Stimulated activated CD8-positive, alpha-beta memory T cell treated with anti-CD3 and anti-CD28 coated beads, Interleukin-12 subunit alpha, Interleukin-12 subunit beta, amount 100 ng/mL, for 4 hours (primary cell): Measurements from ENCODE around the gene RNF4.
A peak's percentile ranks its signal among the peaks of the same experiment; 100 is the strongest.
"Not testable (repeated sequence)": the region's sequence is repeated elsewhere in the genome, so short reads cannot be mapped to it uniquely, and the experiment has no call there.

Experiments used
- DNase-seq: peaks from one replicate; pipeline ENCODE4 v3.0.0-alpha.2; 2020; ENCODE audit warnings: low read depth

RNF4 gene, protein sequence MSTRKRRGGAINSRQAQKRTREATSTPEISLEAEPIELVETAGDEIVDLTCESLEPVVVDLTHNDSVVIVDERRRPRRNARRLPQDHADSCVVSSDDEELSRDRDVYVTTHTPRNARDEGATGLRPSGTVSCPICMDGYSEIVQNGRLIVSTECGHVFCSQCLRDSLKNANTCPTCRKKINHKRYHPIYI

DNA sequence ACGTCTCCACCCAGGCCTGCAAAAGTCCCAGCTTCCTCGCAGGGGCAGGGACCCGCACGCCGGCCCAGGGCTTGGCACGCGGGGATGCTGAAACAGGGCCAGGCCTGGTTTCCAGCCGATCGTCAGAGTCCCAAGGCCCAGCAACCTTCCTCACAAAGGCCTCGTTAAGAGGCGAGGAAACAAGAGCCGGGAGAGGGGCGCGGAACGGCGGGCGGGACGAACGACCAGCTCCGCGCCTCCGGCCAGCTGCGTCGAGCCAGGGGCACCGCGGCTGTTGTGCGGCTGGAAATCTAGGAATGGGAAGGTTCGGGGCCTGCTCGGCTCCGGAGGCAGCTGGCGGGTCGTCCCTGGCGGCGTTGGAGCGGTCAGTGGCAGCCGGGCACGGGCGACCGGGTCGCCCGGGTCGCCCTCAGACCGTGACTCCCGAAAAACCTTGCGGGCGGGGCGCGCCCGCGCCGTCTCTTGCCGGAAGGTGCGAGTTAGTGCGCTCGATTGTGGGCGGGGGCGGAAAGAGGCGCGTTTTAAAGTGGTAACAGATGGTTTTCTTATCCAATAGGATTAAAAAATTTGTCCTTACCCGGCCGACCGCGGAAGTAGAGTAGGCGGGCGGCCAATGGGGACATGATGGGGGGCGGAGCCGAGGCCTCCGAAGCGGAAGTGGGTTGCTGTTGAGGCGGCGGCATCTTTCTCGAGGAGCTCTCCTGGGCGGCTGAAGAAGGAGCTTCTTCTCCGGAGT, at the start of gene RNF4:
TSS of gene RNF4 (plus strand) at position 651 of the 736 bp plus-strand sequence. CDS start 21,388 bp downstream, outside the sequence.
- peak; percentile 88 for DNase-seq

DNA sequence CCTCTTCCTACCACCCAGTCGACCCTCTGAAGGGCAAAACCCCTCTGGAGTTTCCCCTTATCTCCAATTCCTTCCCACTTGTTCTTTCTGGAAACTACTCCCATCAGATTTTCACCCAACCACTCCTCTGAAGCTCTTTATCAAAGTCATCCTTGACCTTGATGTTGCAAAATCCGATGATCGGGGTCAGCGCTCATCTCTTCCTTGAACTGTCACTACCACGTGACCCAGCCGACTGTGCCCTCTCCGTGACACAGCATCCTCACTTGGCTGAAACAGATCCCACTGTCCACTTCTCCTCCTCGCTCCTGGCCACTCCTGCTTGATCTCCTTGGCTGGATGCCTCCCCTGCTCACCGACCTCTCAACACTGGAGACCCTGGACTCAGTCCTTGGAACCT, 49.1 kb upstream of the RNF4 start:
- DNase-seq = no peak

DNA sequence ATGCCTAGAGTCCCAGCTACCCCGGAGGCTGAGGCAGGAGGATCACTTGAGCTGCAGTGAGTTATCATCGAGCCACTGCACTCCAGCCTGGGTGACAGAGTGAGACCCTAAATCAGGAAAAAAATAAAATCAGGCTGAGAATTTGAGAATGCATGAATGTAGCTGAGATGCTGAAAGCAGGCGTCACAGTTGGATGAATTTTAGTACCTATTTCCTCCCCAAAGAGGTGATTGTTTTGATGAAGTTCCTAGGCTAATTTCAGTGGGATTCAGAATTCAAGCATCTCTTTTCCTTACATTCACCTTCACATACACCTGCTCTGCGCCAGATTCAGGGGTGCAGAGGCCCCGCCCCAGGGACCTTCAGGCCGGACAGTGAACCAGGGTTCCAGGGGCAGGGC, 47.0 kb upstream of the RNF4 start:
- no peak for DNase-seq

DNA sequence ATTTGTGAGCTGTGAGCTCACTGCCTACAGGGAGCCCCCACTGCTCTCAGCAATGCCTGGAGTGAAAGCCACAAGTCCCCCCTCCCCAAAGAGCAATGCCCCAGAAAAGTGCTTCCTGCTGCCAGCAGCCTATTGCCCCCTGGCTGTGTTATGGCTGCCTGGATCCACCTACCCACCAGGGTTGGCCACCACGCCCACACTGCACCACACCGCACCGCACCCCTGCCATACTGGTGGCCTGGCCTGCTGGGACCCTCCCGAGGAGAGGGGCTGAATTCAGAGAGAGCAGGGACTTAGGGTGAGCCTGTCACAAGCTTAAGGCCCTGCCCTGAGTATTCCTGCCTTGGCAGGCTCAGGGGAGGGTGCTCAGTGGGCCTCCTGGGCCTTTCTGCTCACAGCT, 45.8 kb upstream of the RNF4 start:
- DNase-seq = no peak

DNA sequence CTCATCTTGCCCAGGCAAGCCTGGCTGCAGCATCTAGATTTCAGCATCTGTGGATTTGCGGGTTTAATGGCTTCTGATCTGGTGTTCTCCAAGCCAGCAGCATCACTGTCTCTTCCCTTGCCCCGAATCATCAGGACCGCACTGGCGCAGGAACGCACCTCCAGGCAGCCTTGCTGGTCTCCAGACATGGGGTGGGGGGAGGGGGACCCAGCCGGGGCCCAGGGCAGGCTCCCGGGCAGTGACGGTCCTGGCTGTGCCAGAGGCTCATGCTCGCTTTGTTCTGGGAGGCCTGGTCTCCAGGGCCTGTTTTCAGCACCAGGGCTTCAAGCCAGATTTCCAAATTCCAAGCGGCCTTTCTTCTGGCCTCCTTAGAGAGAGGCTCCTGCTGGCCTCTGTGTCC, 45.2 kb upstream of the RNF4 start:
- no peak for DNase-seq

DNA sequence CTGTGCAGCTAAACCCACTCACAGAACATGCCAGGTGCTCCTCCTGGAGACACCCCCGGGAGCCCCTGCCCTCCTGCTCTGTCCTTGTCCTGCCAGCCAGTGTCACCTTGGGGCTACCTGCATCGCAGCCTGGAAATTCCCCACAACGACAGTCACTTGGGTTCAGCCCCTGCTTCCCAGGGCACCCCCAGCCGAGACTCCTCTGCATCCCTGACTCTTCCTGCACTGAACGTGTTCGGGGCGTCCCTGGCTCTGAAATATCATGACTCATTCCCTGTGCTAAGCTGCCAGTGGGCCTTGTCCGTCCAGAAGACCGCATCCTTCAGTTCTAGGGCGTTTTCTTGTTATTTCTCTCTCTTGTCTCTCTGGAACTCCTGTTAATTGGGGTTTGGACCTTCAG, 44.3 kb upstream of the RNF4 start:
- no peak for DNase-seq

DNA sequence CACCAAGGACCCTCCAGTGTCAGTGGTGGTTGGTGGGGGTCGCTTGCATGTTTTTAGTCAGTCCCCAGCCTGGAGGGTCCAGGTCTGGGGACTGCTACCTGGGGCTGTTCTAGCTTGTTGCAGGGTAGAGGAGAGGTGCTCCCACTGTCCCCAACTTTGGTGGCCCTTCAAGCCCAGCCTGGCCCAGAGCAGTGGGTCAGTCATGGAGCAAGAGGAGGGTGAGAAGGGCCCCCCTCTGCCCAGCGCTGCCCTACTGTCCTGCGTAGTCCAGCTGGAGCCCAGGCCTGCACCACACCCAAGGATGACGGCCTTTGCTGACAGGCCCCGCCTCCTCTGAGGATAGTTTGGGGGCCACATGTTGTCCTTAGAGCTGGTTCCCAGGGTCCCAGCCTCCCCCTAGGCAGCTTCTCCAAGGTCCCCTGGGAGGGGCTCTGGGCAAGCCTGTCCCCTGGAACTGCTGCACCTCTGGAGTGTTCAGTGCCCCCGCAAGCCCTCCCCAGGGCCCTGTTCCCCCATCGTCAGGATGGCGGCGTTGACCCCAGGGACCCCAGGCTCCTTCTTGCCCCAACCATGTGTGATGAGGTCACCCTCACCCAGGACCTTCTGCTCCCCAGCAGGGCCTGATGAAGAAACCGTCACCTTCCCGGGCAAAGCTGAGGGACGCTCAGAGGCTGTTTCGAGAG, 43.4 kb upstream of the RNF4 start:
- no peak for DNase-seq

DNA sequence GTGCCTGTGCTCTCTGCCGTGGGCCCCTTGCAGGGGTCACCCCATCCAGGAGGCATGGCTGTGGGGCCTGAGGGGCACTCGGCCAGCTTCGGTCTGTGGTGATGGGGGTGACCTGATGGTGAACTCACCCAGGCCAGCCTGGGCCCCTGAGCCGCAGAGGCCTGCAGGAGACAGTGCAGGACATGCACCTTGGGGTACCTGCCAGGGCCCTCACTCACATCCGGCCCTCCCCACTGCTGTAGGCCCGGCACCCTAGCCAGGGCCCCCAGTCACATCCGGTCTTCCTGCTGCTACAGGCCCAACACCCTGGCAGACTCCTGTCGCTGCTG, 42.9 kb upstream of the RNF4 start:
- DNase-seq = no peak

DNA sequence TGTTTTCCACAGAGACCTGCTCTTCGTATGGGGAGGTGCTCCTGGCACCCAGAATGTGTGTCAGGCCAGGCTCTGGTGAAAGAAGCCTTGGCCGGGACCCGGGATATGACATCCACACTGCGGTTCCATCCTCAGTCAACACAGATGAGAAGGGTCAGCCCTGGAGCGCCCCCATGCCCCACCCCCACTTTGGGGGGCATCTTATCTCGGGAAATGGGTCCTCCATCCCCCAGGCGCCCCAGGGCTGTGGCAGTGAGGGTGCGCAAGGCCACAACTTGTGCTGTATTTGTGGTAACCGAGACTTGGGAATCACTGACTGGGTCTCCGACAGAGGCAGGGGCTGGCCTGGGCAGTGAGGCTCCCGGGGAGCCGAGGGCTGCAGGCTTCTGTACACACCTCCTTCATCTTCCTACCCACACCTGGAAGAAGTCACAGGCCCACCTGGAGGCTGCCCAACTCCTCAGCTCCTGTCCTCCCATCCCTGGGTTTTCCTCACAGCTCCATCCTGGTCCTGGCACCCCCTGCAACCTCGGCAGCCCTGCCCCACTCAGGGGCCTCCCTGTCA, 42.1 kb upstream of the RNF4 start:
- DNase-seq = no peak

DNA sequence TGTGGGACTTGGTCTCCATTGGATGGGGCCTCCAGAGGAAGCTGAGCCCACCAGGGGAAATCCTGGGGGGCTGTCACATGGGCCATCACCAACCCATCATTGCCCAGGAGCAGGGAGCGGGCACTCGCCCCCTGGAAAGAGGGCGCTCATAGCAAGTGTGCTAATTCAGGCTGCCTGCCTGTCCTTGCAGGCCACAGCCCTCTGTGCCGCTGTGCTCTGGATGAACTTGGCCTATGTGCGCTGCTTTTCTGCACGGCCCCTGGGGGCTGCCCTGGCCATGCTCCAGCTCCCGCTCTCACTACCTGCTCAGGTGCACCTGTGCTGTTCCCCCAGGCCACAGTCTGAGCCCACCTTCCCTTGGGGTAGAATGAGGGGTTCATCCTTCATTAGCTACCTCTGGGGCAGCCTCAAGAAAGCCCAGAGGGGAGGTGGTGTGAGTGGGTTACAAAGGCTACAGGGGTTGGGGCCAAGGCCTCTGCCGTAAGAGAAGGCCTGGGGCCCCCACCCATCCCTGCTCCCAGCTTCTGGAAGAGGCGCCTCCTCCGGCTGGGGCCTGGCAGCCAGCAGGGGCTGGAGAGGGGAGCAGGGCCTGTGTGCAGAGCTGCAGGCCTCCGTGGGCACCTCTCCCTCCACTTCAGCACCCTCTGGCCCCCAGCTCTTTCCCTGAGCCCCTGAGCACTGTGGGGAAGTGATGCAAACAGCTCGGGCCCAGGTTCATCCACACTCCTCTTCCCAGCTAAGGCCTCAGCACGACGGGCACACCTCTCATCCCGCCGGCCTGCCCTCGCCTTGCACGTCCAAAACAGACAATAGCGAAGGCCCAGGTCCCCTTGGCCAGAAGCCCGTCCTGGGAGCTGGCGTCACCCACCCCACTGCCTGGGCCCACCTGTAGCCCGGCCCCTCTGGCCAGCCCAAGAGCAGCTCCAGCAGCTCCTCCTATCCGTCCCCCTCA, 41.2 kb upstream of the RNF4 start:
- no peak for DNase-seq

DNA sequence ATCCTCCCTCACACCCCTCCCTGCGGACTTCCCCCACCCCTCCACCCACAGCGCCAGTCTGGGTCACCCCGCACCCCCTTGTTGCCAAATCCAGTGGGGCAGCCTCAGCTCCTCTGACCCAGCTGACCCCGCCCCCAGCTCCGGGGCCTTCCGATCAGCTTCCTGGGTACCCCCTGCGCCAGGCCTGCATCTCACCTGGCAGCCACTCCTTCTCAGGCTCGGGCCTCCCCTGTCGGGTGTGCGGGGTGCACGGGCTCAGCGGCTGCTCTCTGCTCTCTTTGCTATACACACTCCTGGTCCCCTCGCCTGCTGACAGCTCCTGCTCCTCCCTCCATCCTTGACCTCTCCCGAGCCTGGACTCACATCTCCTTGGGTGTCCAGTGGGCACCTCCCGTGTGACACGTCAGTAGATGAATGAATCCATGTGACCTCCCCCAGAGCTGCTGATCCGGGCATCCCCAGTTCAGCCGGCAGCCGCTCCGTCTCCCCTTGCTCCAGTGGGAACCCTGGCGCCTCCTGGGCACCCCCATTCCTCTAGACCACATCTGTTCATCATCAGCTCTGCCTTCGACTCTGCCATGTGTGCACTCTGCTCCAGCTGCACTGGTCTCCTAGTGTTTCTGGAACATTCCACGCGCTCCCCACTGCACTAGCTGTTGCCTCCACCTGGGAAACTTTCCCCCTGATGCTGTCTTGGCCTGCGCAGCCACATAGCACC, 40.3 kb upstream of the RNF4 start:
- DNase-seq = no peak

DNA sequence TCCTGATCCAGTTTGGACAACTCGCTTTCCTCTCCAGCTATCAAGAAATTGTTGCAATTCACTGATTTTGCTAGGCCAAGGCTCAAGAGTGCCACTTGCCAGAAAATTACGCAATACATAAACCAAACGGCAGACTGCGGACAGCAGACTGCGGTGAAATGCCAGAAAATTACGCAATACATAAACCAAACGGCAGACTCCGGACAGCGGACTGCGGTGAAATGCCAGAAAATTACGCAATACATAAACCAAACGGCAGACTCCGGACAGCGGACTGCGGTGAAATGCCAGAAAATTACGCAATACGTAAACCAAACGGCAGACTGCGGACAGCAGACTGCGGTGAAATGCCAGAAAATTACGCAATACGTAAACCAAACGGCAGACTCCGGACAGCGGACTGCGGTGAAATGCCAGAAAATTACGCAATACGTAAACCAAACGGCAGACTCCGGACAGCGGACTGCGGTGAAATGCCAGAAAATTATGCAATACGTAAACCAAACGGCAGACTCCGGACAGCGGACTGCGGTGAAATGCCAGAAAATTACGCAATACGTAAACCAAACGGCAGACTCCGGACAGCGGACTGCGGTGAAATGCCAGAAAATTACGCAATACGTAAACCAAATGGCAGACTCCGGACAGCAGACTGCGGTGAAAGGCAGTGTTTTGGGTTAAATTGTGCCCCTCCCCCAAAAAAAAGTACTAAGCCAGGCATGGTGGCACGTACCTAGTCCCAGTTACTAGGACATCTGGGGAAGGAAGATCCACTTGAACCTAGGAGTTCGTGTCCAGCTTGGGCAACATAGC, 38.8 kb upstream of the RNF4 start:
- DNase-seq = not testable (repeated sequence)

DNA sequence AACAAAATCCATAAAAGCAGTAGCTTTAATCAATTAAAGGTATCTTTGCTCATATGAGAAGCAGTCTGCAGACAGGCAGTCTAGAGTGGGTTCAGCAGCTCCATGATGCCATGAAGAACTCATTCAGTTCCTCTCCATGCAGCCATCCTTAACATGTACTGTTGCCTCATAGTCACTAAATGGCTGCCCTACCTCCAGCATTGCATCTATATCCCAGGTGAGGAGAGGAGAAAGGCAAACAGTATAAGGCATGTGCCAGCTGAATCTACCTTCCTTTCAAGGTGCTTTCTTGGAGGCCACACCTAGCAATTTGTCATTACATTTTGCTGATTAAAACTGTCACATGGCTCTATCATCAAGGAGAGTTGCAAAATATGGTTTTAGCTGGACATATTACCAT, 36.9 kb upstream of the RNF4 start:
- DNase-seq = no peak

DNA sequence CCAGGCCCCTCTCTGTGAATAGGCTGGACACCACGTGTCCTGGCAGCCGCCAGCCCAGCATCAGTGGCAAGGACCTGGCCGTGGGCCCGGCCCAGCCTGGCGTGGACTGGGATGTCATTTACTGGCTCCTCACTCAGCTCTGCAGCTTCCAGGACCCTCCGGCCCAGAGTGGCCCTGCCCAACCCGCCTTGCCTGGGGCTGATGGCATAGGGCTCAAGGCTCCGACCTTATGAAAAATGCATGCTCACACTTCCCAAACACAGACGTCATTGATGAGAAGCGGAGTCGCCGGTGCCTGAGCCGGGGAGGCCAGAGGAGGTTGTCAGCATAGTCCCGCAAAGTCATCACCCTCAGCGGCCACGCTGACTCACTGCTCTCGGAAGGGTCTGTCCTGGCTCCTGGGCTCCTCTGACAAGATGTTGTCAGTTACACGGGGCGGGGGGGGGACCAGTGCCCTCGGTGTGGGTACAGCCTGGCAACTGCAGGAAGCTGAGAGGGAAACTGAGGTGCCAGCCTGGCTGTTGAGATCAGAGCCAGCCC, 35.8 kb upstream of the RNF4 start:
- no peak for DNase-seq

DNA sequence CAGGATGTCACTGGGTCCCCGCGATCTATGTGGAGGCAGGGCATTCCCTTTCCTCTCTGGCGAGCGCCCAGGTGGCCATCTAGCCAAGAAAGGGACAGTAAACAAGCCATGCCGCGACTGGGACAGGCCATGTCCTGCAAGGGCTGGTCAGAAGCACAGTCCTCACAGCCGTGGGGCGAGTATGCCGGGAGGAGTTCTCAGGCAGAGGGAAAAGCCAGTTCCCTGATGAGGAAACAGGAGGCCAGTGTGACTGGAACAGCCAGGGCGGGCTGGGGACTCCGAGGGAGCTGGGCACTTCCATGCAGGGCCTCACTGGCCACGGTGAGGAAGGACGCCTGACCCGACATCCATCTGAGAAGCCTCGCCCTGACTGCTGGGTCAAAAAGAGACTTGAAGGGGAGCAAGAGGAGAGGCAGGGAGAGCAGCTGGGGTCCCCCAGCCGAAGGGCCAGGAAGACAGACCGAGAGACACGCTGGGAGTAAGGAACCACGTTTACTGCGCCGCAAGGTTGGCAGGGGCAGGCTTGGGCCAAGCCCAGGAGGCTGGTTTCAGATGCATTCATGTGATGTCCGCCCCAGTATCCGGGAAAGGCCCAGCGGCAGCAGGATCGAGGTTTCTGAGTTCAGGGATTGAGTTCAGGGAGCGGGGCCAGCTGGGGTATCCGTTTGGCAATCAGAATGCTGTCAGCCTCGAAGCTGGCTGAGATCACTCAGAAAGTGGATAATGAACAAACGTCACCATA, 35.1 kb upstream of the RNF4 start:
- no peak for DNase-seq

DNA sequence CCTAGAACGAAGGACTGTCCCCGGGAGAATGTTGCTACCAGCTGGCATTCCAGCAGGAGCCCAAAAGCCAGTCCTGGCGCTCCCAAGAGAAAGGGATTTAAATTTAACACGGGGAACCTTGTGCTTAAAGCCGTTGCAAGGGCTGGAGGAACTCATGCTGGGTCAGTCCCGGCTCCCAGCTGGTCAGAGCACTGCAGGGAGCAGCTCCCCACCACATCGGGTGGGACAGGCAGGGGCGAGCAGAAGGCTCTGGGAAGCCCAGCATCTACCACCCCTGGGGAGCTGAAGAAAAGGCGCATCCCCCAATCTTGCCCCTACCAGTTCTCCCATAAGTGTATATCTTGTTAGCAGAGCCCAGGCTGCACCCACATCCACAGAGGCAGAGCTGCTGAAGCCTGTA, 34.5 kb upstream of the RNF4 start:
- no peak for DNase-seq

DNA sequence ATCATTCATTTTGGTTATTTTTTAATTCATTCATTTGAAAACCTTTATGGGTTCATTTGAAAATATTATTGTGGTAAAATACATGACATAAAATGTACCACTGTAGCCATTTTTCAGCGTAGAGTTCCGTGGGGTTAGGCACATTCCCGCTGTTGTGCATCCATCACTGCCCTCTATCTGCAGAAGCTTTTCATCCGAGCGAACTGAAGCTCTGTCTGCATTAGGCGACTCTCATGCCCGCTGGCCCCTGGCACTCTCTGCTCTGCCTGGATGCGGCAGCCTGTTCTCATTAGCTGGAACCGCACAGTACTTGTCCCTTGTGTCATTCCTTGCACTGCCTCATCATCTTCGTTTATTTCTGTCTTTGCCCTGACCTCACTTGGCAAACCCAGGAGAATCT, 32.6 kb upstream of the RNF4 start:
- DNase-seq = no peak

DNA sequence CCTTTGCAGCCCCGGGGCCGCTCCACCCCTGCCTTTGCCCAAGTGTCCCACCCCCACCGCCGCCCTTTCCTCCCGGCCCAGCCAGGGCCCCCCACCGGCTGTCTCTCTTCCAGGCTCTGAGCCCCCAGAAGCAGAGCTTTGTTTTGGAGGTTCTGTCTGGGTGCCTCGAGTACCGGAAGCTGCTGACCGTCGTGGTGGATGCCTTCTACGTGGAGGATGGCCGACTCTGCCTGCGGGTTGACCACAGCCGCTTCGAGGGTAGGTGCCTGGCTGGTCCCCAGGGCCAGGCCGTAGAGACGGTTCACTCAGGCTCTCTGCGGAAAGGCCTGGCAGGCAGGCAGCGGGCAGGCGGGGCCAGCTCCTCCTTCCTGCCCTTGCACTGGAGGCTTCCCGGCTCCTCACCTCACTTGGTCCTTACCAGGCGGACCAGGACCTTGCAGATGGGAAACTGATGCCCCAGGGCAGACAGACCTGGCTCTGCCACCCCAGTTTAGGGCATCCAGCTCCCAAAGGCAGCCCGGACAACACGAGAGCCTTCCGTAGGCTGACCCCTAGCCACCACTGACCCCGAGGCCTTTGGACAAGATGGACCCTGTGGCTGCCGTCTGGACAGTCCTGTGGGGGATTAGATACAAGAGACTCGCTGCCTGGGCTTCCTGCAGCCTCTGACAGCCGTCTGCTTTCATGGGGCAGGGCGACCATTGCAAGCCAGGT, 32.0 kb upstream of the RNF4 start:
- no peak for DNase-seq
